GM18520 (cell line): ENCODE results near the gene INIP.
"Not testable (repeated sequence)": the region's sequence is repeated elsewhere in the genome, so short reads cannot be mapped to it uniquely, and the experiment has no call there.

ENCODE experiments used
- ATAC-seq: cut with Tn5 transposase; IDR thresholded peaks from one replicate; pipeline ENCODE4 v1.9.1; 2021; ENCODE audit not compliant: unreplicated experiment

Gene INIP

DNA sequence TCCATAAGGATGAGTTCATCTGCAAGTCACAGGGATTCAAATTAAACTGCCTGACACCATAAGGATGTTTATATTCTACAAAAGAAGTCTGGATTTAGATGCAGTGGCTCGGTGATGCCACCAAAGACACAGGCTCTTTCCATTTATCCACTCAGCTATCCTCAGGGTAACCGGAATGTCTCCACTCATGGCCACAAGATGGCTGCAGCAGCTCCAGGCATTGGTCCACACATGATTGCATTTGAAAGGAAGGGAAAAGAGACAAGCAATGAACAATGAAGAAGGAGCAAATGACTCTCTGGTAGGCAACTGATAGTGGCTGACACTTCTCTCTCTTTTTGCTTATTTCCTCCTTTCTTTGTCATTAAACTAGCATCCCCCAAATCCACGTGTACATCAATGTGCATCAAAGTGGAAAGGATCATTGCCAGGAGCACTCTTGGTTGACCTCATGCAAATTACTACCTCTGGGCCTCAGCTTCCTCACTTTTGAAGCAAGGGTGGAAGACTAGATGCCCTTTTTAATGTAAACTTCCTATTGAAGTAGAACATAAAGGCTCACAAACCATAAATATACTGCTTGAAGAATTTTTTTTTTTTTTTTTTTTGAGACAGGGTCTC is 25.4 kb upstream of the INIP start:
- no peak for ATAC-seq

DNA sequence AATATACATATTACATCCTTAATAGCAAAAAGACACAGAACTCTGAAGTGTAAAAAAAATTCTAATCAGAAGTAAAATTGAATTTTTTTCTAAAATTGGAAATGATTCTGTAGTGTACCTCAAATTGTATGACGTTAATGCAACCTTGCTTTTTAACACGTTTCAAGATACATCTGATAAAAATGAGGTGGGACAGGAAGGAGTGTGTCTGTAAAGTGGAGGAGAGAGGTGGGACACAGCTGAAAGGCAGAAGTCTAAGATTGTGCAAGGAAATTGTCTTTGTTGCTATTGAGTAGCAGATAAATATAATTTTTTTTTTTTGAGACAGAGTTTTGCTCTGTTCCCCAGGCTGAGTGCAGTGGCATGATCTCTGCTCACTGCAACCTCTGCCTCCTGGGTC is 17.0 kb upstream of the INIP start:
- no peak for ATAC-seq

DNA sequence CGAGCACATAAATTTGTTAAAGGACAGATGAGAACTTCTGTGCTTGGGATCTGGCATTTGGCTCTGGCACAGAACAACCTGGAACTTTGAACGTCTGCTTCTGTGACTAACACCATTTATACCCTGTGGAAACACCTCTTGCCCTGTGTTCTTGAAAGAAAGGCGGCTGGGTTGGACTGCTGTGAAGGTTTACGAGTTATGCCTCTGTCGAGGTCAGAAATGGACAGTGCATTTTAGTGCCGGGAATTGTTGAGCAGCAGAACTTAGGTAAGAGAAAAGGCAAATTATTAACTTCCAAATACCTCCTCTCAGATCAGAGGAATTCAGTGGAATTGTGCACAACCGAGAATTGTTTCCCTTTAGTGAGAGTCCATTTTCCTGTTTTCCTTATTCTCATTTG is 14.1 kb upstream of the INIP start:
- no peak for ATAC-seq

DNA sequence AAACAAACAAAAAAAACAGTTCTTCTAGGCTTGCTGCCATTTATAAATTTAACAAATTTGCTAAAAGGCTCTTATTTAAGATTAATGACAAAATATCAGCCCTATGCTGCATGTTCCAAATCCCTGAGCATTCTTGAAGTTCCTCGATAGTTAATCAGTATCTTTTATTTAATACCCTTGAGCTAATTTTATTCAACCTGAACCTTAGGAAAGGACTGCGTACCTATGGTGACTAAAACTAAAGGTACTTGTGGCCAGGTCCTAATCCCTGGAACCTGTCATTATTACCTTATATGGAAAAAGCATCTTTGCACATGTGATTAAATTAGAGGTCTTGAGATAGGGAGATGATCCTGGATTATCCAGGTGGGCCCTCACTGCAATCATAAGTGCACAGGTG is 10.5 kb upstream of the INIP start:
- no peak for ATAC-seq

- ATAC-seq: no peak
Measured at GRCh38 chr9:112726428-112726827, 8.5 kb upstream of the INIP start.

DNA sequence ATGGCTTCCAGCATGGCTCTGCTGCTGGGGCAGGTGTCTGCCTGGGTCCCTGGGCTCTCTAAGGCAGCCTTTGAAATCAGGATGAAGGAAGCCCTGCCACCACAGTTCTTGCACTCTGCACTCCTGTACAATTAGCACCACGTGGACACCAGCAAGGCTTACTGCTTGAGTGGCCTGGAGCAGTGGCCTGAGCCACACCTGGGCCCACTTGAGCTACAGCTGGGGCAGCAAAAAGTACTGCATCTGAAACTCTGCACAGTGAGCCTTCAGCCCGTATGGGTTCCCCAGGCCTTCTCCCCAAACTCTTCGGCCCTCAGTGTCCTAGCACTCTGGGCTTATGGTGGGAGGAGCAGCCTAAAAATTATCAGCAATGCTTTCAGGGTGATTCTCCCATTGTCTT is 8.0 kb upstream of the INIP start:
- ATAC-seq: no peak

DNA sequence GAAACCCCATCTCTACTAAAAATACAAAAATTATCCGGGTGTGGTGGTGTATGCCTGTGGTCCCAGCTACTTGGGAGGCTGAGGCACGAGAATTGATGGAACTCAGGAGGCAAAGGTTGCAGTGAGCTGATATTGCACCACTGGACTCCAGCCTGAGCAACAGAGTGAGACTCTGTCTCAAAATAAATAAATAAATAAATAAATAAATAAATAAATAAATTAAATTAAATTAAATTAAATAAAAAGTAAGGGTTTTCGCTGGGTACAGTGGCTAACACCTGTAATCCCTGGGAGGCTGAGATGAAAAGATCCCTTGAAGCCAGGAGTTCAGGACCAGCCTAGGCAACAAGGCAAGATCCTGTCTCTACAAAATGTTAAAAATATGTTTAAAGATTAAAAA is 4.8 kb upstream of the INIP start:
- ATAC-seq: not testable (repeated sequence)

DNA sequence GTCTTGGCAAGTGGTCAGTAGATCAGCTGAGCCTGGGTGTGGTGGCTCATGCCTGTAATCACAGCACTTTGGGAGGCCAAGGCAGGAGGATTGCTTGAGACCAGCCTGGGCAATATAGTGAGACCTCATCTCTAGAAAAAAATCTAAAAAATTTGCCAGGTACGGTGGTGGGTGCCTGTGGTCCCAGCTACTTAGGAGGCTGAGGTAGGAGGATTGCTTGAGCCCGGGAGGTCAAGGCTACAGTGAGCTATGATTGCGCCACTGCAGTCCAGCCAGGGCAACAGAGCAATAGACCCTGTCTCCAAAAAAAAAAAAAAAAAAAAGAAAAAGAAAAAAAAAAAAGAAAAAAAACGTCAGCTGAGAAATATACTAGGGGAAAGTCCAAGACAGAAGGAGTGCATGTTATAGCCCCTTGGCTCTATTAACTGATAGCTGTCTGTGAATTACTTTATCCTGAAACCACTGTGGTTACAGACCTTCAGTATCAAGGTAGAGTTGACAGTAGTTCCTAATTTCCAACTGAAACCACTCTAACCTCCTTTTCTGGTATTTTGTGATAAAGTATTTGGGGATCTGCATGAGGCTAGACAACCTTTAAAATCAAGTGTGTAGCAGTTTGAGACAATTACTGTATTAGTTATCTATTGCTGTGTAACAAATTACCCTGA is 2.3 kb upstream of the INIP start:
- no peak for ATAC-seq

DNA sequence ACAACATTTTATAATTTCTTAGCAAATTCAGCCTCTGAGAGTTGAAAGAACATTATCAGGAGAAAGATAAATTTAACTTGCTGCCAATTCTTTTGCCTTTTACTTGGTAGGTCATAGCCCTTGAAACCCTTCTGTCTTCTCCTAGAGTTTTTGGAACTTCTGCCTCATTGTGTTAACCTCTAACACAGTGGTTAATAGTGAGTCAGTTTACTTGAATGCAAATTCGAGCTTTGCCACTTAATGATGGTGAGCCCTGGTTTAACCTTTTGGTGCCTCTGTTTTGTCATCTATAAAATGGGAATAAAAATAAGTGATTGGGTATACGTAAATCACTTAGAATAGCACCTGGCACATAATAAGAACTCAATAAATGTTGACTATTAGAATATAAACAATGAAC is 1.8 kb upstream of the INIP start:
- ATAC-seq: no peak

- no peak for ATAC-seq
Measured at GRCh38 chr9:112719241-112719691, 1.3 kb upstream of the INIP start.

- no peak for ATAC-seq
Measured at GRCh38 chr9:112712678-112713077, 5.2 kb downstream of the INIP start.

- ATAC-seq: no peak
Measured at GRCh38 chr9:112711050-112711689, 6.7 kb downstream of the INIP start.

DNA sequence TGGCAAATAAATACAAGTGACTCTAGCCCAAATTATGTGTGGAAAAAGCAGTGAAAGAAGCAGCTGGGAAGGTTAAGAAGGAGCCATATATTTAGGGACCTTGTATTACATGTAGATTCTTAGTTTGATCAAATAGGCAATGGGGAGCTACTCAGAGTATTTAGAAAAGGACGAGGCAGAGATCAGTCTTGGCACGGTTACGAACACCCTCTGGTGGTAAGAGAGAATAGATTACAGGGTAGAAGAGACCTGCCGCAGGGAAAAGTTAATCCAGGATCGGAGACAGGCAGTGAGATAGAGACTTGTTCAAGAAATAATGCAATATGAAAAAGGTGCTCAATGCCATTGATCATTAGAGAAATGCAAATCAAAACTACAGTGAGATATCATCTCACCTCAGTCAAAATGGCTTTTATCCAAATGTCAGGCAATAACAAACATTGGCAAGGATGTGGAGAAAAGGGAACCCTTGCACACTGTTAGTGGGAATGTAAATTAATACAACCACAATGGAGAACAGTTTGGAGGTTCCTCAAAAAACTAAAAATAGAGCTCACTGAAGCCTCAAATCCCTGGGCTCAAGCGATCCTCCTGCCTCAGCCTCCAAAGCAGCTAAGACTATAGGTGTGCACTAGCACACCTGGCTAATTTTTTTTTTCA is 12.0 kb downstream of the INIP start:
- no peak for ATAC-seq

DNA sequence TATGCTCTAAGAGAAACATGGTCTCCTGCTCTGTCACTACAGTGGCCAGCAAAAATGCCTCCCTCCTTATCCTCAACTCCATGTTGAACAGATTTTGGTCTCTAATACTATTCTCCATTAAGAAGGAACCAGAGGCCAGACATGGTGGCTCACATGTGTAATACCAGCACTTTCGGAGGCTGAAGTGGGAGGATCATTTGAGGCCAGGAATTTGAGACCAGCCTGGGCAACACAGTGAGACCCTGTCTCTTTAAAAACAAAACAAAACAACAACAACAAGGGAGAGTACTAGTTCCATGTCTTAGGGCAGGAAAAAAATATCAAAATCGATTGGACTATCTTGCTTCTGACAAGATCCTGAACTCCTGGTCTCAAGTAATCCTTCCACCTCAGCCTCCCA is 14.6 kb downstream of the INIP start:
- ATAC-seq: no peak

- no peak for ATAC-seq
Measured at GRCh38 chr9:112700085-112700484, 17.8 kb downstream of the INIP start.

DNA sequence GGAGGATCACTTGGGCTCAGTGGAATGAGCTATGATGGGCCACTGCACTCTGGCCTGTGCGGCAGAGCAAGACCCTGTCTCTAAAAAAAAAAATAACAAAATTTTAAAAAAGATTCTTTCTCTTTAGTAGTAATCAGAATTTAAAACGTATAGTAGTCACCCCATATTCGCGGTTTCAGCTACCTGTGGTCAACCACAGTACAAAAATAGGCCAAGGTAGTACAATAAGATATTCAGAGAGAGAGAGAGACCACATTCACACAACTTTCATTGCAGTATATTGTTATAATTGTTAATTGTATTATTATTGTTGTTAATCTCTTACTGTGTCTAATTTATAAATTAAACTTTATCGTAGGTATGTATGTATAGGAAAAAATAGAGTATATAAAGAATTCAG is 18.7 kb downstream of the INIP start:
- ATAC-seq: no peak

GRCh38 chr9:112696461-112696860 is 21.5 kb downstream of the INIP start:
- ATAC-seq: no peak

- ATAC-seq: no peak
Measured at GRCh38 chr9:112694706-112695555, 23.0 kb downstream of the INIP start.

- ATAC-seq: no peak
Measured at GRCh38 chr9:112689161-112689740, 28.7 kb downstream of the INIP start.

DNA sequence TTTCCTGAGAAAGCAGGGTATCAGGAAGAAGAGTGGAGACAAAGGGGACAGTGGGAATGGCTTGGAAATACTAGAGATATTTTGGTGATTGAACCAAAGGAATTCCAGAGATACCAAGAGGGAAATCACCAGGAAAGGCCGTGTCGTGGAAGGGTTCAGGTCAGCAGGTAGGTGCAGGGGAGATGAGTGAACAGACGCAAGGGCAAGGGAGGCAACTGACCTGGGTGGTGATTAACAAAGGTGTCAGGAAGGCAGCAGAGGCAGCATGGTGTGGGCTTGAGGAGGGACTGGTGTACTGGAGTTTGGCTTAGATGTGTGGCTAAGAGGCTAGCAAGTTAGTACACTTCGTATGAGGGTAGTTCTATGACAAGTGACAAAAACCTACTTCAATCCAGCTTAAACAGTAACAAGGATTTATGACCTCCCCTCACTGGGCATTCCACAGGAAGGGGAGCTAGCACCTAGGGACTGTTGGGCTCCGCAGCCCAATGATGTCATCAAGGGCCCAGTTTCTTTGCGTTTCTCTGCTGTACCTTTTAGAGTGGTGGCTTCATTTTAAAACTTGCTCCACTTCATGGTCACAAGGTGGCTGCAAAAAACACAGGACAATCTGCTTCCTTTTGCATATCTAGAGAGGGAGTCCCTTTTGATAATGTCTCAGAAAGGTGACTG is 37.0 kb downstream of the INIP start:
- ATAC-seq: no peak
